Activated CD8-positive, alpha-beta T cell treated with anti-CD3 and anti-CD28 coated beads, Interleukin-2, amount 10 ng/mL, durations not matched to agents 7 days and 5 days (primary cell): ENCODE results near the gene IL20. TPM values are rescaled to one million over a fixed set of nuclear protein-coding genes. Genes with fewer than 3 reads are reported as not detected.

Experiments used
- ATAC-seq: fragments of 150-1000 bp; cut with Tn5 transposase; one replicate; pipeline ENCODE4 v1.10.0; 2021; ENCODE audit warnings: moderate library complexity
- CTCF ChIA-PET: fragments of 350-600 bp; sonication (Branson Sonifier 250); formaldehyde crosslinking; loops from one replicate; lab custom pipeline; 2021; ENCODE audit warnings: antibody characterized with exemption; lab: Charles Lee
- POLR2A ChIA-PET: fragments of 350-600 bp; sonication (Branson Sonifier 250); formaldehyde crosslinking; loops from one replicate; lab custom pipeline; 2021; ENCODE audit warnings: antibody characterized with exemption; lab: Charles Lee
- DNase-seq: peaks from one replicate; pipeline ENCODE4 v3.0.0-alpha.2; 2020
- H3K27ac Mint-ChIP-seq: one replicate; pipeline ENCODE4 v1.8.0; 2021; ENCODE audit warnings: mild to moderate bottlenecking, mixed read lengths
- H3K27me3 Mint-ChIP-seq: one replicate; pipeline ENCODE4 v1.8.0; 2021; ENCODE audit warnings: low read depth, mixed read lengths
- H3K36me3 Mint-ChIP-seq: one replicate; pipeline ENCODE4 v1.8.0; 2021; ENCODE audit warnings: low read depth, mixed read lengths
- H3K4me1 Mint-ChIP-seq: one replicate; pipeline ENCODE4 v1.8.0; 2021; ENCODE audit warnings: low read depth, mixed read lengths
- H3K4me3 Mint-ChIP-seq: one replicate; pipeline ENCODE4 v1.8.0; 2021; ENCODE audit warnings: mild to moderate bottlenecking, mixed read lengths
- H3K9me3 Mint-ChIP-seq: one replicate; pipeline ENCODE4 v1.8.0; 2022; ENCODE audit warnings: mixed read lengths; ENCODE audit not compliant: insufficient read depth
- total RNA-seq, 2 experiments: library from RNA; stranded (reverse); gene quantifications; one replicate each; pipeline ENCODE4 v1.2.3, GENCODE V29; 2021

Gene IL20
- total RNA-seq, 2 experiments from 2014 or later = not detected

- ChIA-PET POLR2A (interaction anchor here (0.6 to 1.5 kb wide), 2 partner anchors 14 to 67 kb away, joined by 3 to 8 read pairs; no protein-coding TSS in a partner anchor), CTCF (interaction anchor here (0.8 to 11.9 kb wide), 23 partner anchors 8 to 169 kb away, joined by 3 to 118 read pairs (median 5); partner anchors contain the start of gene IL20)
- Mint-ChIP-seq H3K4me3 (no peak overlapping the region), H3K27me3 (peaks cover 6% of the 10 kb centered on the region), H3K4me1 (peaks cover 72% of the 10 kb centered on the region), H3K27ac (no peak overlapping the region), H3K9me3 (no peaks in the 10 kb centered on the region), H3K36me3 (no peaks in the 10 kb centered on the region)
- ATAC-seq (no peak), DNase-seq (no peak)
These were observed 33.8 kb upstream of the IL20 start for GRCh38 chr1:206831650-206832049.

DNA sequence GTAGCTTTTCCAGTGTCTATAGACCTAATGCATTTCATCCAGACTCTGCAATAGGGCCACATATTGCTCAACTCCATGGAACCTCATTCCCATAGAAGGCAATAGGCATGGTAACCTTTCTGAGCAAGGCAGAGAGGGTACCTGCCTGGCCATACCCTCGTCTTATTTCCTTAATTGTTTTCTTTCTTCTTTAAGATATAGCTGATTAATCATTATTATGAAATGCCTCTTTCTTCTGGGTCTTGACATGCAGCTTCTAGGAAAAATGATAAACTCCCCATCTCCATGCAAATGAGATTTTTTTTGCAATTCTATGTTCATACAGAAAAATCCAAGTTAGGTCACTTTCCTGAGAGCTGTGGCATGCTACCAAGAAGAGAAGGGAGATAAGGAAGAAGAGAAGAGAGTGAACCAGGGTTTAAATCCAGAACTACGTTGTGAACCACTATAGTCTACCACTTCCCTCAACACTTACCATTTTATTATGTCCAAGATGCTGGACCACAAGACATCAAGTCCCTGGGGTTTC is 33.0 kb upstream of the IL20 start:
- H3K4me1 Mint-ChIP-seq = peaks cover 69% of the 10 kb centered on the region
- CTCF ChIA-PET = interaction anchor here (0.6 to 11.9 kb wide), 27 partner anchors 8 to 220 kb away, joined by 3 to 118 read pairs (median 4); partner anchors contain the start of genes EIF2D and IL20
- peaks cover 9% of the 10 kb centered on the region for H3K27me3 Mint-ChIP-seq
- peak overlapping the region; percentile 64 for H3K27ac Mint-ChIP-seq
- ATAC-seq (no peak), DNase-seq (no peak)
- H3K4me3 Mint-ChIP-seq = peak overlapping the region; percentile 37
- H3K9me3 Mint-ChIP-seq = no peaks in the 10 kb centered on the region
- no peaks in the 10 kb centered on the region for H3K36me3 Mint-ChIP-seq
- POLR2A ChIA-PET = interaction anchor here (1.5 kb wide), 1 partner anchor 15 kb away, joined by 8 read pairs; no protein-coding TSS in a partner anchor

GRCh38 chr1:206833106-206833680 is 32.2 kb upstream of the IL20 start:
- Mint-ChIP-seq H3K9me3 (no peaks in the 10 kb centered on the region), H3K36me3 (no peaks in the 10 kb centered on the region), H3K4me3 (peak overlapping the region; percentile 37), H3K27ac (peak overlapping the region; percentile 64), H3K4me1 (peaks cover 63% of the 10 kb centered on the region), H3K27me3 (peaks cover 17% of the 10 kb centered on the region)
- peak; percentile 37 for ATAC-seq
- CTCF ChIA-PET = interaction anchor here (0.8 to 11.9 kb wide), 16 partner anchors 9 to 221 kb away, joined by 3 to 118 read pairs (median 4); partner anchors contain the start of genes EIF2D and IL20
- peak; percentile 40 for DNase-seq
- POLR2A ChIA-PET = interaction anchor here (1.2 kb wide), 1 partner anchor 16 kb away, joined by 3 read pairs; no protein-coding TSS in a partner anchor

GRCh38 chr1:206833801-206834200 is 31.6 kb upstream of the IL20 start:
- DNase-seq = no peak
- Mint-ChIP-seq H3K27ac (no peak overlapping the region), H3K4me3 (no peak overlapping the region), H3K36me3 (no peaks in the 10 kb centered on the region), H3K9me3 (no peaks in the 10 kb centered on the region), H3K27me3 (peaks cover 22% of the 10 kb centered on the region), H3K4me1 (peaks cover 57% of the 10 kb centered on the region)
- CTCF ChIA-PET = interaction anchor here (0.7 to 11.9 kb wide), 10 partner anchors 8 to 108 kb away, joined by 3 to 118 read pairs (median 6); partner anchors contain the start of gene IL20
- no peak for ATAC-seq
- POLR2A ChIA-PET = interaction anchor here (1.2 kb wide), 1 partner anchor 17 kb away, joined by 3 read pairs; no protein-coding TSS in a partner anchor

GRCh38 chr1:206834217-206834616 is 31.2 kb upstream of the IL20 start:
- CTCF ChIA-PET = interaction anchor here (0.7 to 11.9 kb wide), 8 partner anchors 8 to 109 kb away, joined by 3 to 118 read pairs (median 10); partner anchors contain the start of gene IL20
- H3K27me3 Mint-ChIP-seq = peaks cover 25% of the 10 kb centered on the region

GRCh38 chr1:206834711-206835110 is 30.7 kb upstream of the IL20 start:
- ChIA-PET POLR2A (interaction anchor here (0.8 kb wide), 1 partner anchor 10 kb away, joined by 3 read pairs; no protein-coding TSS in a partner anchor), CTCF (interaction anchor here (1.1 to 11.9 kb wide), 8 partner anchors 8 to 148 kb away, joined by 3 to 118 read pairs (median 5); partner anchors contain the start of gene IL20)
- no peaks in the 10 kb centered on the region for H3K9me3 Mint-ChIP-seq
- no peak for DNase-seq
- no peaks in the 10 kb centered on the region for H3K36me3 Mint-ChIP-seq
- H3K4me1 Mint-ChIP-seq = peaks cover 48% of the 10 kb centered on the region
- H3K27me3 Mint-ChIP-seq = peaks cover 25% of the 10 kb centered on the region
- H3K27ac Mint-ChIP-seq = no peak overlapping the region
- ATAC-seq = no peak
- no peak overlapping the region for H3K4me3 Mint-ChIP-seq

More at GRCh38 chr1:206834217-206834616, 31.2 kb upstream of the IL20 start:
- ATAC-seq (no peak), DNase-seq (no peak)
- Mint-ChIP-seq H3K4me3 (no peak overlapping the region), H3K4me1 (peaks cover 53% of the 10 kb centered on the region), H3K27ac (no peak overlapping the region), H3K9me3 (no peaks in the 10 kb centered on the region), H3K36me3 (no peaks in the 10 kb centered on the region)
- POLR2A ChIA-PET = interaction anchor here (0.8 to 1.2 kb wide), 2 partner anchors 10 to 17 kb away, joined by 3 read pairs; no protein-coding TSS in a partner anchor

DNA sequence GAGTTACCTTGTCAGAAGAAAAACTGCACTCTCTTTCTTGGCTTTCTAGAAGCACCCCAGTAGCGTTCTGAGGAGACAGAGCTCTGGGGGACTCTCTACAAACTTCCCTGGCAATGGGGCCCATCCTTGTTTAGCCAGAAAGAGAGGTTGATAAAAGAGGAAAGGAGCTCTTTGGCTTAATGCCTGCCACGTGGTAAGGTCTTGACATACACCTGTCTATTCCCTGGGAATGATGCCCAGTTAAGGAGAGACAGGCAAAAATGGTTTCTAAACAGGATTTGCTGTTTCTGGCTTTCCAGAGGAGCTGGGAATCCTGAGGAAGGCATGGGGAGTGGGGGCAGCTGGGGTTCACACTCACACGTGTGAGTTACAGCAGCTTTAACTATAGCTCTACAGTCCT is 30.2 kb upstream of the IL20 start:
- Mint-ChIP-seq H3K27me3 (peaks cover 25% of the 10 kb centered on the region), H3K36me3 (no peaks in the 10 kb centered on the region), H3K9me3 (no peaks in the 10 kb centered on the region), H3K4me3 (no peak overlapping the region), H3K4me1 (peaks cover 44% of the 10 kb centered on the region), H3K27ac (no peak overlapping the region)
- ATAC-seq (no peak), DNase-seq (no peak)
- ChIA-PET POLR2A (interaction anchor here (0.8 kb wide), 1 partner anchor 11 kb away, joined by 3 read pairs; no protein-coding TSS in a partner anchor), CTCF (interaction anchor here (0.8 to 11.9 kb wide), 12 partner anchors 9 to 147 kb away, joined by 3 to 118 read pairs (median 4); partner anchors contain the start of genes IL10 and IL20)

DNA sequence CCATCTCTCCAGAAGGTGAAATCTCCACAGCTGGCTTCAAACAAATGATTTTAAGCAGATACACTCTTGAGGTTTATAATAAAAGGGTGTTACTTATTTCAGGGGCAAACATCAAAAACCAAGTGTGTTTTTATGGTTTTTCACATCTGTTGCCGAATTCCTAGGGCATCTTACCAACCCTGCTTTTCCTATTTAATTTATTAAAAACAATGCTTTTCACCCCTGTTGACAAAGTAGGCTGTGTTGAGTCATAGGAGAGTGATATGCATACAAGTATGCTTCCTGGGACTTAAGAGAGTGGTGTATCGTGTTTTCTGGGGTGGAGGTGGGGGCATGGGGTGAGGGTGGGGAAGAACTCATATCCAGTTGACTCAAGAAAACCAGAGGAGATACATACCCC is 29.3 kb upstream of the IL20 start:
- H3K36me3 Mint-ChIP-seq = no peaks in the 10 kb centered on the region
- DNase-seq (no peak), ATAC-seq (no peak)
- no peak overlapping the region for H3K4me3 Mint-ChIP-seq
- CTCF ChIA-PET = interaction anchor here (0.9 to 11.9 kb wide), 9 partner anchors 10 to 111 kb away, joined by 3 to 118 read pairs (median 5); partner anchors contain the start of gene IL10
- POLR2A ChIA-PET = no interaction called here
- peaks cover 42% of the 10 kb centered on the region for H3K4me1 Mint-ChIP-seq
- peaks cover 25% of the 10 kb centered on the region for H3K27me3 Mint-ChIP-seq
- no peaks in the 10 kb centered on the region for H3K9me3 Mint-ChIP-seq
- H3K27ac Mint-ChIP-seq = no peak overlapping the region

GRCh38 chr1:206839006-206839560 is 26.3 kb upstream of the IL20 start:
- CTCF ChIA-PET = interaction anchor here (0.9 to 2.9 kb wide), 4 partner anchors 10 to 113 kb away, joined by 3 to 12 read pairs (median 4); partner anchors contain the start of gene IL20
- H3K27ac Mint-ChIP-seq = no peak overlapping the region

DNA sequence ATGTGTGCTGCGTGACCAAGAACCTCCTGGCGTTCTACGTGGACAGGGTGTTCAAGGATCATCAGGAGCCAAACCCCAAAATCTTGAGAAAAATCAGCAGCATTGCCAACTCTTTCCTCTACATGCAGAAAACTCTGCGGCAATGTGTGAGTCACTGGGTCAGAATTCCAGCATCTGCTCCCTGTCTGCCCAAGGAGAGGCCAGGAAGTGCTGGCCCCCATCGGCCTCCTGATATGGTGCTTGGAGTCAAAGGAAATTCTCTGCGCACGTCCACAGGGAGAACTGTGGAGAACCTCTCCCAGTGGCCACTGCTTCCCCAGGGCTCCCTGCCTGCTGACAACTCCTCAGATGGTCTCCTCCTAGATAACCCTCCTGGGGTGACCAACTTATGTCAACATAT is 25.6 kb upstream of the IL20 start:
- no peaks in the 10 kb centered on the region for H3K36me3 Mint-ChIP-seq
- H3K27me3 Mint-ChIP-seq = peaks cover 25% of the 10 kb centered on the region
- no peak for DNase-seq
- ChIA-PET POLR2A (no interaction called here), CTCF (interaction anchor here (1.1 to 2.9 kb wide), 2 partner anchors 11 to 30 kb away, joined by 3 to 12 read pairs; no protein-coding TSS in a partner anchor)
- no peak overlapping the region for H3K27ac Mint-ChIP-seq
- H3K4me1 Mint-ChIP-seq = peaks cover 5% of the 10 kb centered on the region
- no peak for ATAC-seq
- H3K9me3 Mint-ChIP-seq = no peaks in the 10 kb centered on the region
- H3K4me3 Mint-ChIP-seq = no peak overlapping the region

More at GRCh38 chr1:206839006-206839560, 26.3 kb upstream of the IL20 start:
- no peak overlapping the region for H3K4me3 Mint-ChIP-seq
- no peaks in the 10 kb centered on the region for H3K36me3 Mint-ChIP-seq
- peaks cover 12% of the 10 kb centered on the region for H3K4me1 Mint-ChIP-seq
- ATAC-seq (no peak), DNase-seq (no peak)
- no peaks in the 10 kb centered on the region for H3K9me3 Mint-ChIP-seq
- POLR2A ChIA-PET = no interaction called here
- H3K27me3 Mint-ChIP-seq = peaks cover 25% of the 10 kb centered on the region
